Mesothelial cell of epicardium (in vitro differentiated cells): ENCODE data around the gene IL5. TPM values are rescaled to one million over a fixed set of nuclear protein-coding genes. Genes with fewer than 3 reads are reported as not detected.

Experiments
- DNase-seq, 2 experiments: peaks; one replicate each; pipeline ENCODE4 v3.0.0; 2021; ENCODE audit warnings: low spot score in 2 of 2; ENCODE audit not compliant: unreplicated experiment in 2 of 2
- H3K27ac Mint-ChIP-seq: 2 replicates; pipeline ENCODE4 v1.8.0; 2021; ENCODE audit warnings: mixed read lengths
- H3K27me3 Mint-ChIP-seq: 2 replicates; pipeline ENCODE4 v1.8.0; 2021; ENCODE audit warnings: low read depth, mixed read lengths
- H3K36me3 Mint-ChIP-seq: 2 replicates; pipeline ENCODE4 v1.8.0; 2021; ENCODE audit warnings: mixed read lengths
- H3K4me1 Mint-ChIP-seq: 2 replicates; pipeline ENCODE4 v1.8.0; 2021; ENCODE audit warnings: mixed read lengths
- H3K4me3 Mint-ChIP-seq: 2 replicates; pipeline ENCODE4 v1.8.0; 2021; ENCODE audit warnings: mild to moderate bottlenecking, moderate library complexity, mixed read lengths
- H3K9me3 Mint-ChIP-seq: 2 replicates; pipeline ENCODE4 v1.8.0; 2021; ENCODE audit warnings: mixed read lengths
- total RNA-seq: library from RNA; stranded (reverse); gene quantifications from 3 replicates; pipeline ENCODE4 v1.2.1, GENCODE V29; 2021
- TF ChIP-seq, protein P1 (sequence below): fragments of 200-600 bp; sonication (generic); IDR thresholded peaks from one replicate; pipeline ENCODE4 v1.5.0; 2021; ENCODE audit warnings: antibody characterized with exemption; ENCODE audit not compliant: unreplicated experiment

IL5 gene
- total RNA-seq, 1 donor from 2014 or later: not detected

DNA sequence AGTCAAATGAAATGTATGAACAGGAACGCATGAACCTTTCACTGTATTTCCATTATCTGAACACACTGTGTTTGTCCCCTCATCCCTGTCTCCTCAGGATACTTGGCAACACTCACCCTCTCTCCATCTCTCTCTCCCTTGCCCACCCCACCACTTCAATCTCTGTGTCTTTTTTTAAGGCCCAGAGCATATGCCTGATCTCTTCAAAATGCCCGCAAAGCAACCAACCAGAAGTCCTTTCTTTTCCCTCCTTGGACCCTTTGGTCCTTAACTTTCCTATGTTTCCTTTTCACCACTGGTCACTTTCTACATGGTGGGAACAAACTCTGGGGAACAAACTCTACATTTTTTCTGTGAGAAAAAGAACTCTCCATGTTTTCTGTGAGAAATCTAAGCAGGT, 49.5 kb downstream of the IL5 start:
- Mint-ChIP-seq H3K9me3 (no peaks in the 10 kb centered on the region), H3K27ac (peak overlapping the region; percentile 4), H3K4me3 (no peak overlapping the region), H3K27me3 (no peaks in the 10 kb centered on the region), H3K36me3 (no peaks in the 10 kb centered on the region), H3K4me1 (peaks cover 38% of the 10 kb centered on the region)
- no peak for DNase-seq
- TF ChIP-seq, protein P1, sequence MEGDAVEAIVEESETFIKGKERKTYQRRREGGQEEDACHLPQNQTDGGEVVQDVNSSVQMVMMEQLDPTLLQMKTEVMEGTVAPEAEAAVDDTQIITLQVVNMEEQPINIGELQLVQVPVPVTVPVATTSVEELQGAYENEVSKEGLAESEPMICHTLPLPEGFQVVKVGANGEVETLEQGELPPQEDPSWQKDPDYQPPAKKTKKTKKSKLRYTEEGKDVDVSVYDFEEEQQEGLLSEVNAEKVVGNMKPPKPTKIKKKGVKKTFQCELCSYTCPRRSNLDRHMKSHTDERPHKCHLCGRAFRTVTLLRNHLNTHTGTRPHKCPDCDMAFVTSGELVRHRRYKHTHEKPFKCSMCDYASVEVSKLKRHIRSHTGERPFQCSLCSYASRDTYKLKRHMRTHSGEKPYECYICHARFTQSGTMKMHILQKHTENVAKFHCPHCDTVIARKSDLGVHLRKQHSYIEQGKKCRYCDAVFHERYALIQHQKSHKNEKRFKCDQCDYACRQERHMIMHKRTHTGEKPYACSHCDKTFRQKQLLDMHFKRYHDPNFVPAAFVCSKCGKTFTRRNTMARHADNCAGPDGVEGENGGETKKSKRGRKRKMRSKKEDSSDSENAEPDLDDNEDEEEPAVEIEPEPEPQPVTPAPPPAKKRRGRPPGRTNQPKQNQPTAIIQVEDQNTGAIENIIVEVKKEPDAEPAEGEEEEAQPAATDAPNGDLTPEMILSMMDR: no peak

DNA sequence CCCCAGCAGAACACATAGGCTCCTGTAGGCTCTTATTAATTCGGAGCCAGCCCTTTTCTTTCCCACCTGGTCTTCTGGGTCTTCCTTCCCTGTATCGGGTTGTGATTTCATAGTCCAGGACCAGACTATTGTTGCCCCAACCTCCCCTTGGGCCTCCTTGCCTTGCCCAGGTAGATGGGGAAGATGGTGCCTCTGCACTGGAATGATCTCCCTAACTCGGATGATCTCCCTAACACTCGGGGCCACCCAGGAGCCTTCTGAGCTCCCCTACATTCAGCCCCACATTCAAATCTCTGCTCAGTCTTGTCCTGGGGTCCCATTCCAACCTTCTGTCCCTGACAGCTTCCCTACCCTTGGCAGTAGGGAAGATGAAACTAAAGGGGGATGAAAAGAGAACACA, 50.1 kb downstream of the IL5 start:
- Mint-ChIP-seq H3K9me3 (no peaks in the 10 kb centered on the region), H3K27ac (no peak overlapping the region), H3K4me1 (peaks cover 39% of the 10 kb centered on the region), H3K27me3 (no peaks in the 10 kb centered on the region), H3K36me3 (no peaks in the 10 kb centered on the region), H3K4me3 (no peak overlapping the region)
- no peak for DNase-seq
- TF ChIP-seq, protein P1: no peak

DNA sequence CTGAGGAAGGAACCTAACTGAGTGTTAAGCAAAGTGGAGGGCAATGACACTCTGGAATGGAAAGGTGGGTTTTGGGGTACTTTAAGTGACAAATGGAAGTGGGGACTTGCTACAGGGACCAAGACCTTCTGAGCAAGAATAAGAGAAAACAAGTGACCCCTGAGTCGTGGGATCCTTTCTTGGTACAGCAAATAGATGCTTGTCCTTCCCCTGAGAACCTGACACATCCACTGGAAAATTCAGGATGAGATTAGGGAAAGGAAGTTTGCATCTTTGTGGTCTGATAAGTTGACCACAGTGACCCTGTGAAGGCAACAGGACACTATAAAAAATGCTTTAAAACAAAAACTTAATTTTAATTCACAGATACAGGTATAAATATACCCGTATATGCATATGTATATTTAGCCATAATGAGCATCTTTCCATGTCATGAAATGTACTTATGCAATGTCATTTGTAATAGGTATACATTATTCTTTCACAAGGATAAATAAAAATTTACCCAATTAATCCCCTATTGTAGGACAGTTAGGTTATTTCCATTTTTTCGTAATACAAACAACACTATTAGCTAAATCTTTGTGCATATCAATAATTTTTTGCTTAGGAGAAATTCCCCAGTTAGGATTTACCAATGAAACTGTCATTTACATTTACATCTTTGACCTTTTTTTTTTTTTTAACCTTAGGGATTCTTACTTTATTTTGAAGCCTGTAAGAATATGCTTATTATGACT, 50.8 kb downstream of the IL5 start:
- TF ChIP-seq, protein P1: no peak
- Mint-ChIP-seq H3K4me3 (peak overlapping the region; percentile 32), H3K27ac (no peak overlapping the region), H3K9me3 (no peaks in the 10 kb centered on the region), H3K27me3 (no peaks in the 10 kb centered on the region), H3K4me1 (peaks cover 35% of the 10 kb centered on the region), H3K36me3 (peaks cover 3% of the 10 kb centered on the region)
- no peak for DNase-seq

Other genes starting within 250 kb of the IL5 start
- gene SLC22A4, start 249.1 kb downstream of the IL5 start, total RNA-seq: 2.1 to 2.4 TPM (median 2.2 TPM) in 3 replicates
- gene SLC22A5, start 173.8 kb downstream of the IL5 start, total RNA-seq: 27.7 to 31.1 TPM (median 30.8 TPM) in 3 replicates
- 33.1 to 35.6 TPM (median 33.3 TPM) in 3 replicates for gene IRF1, start 52.7 kb downstream of the IL5 start, total RNA-seq
- gene RAD50, start 13.5 kb upstream of the IL5 start, total RNA-seq: 50.3 to 52.5 TPM (median 51.6 TPM) in 3 replicates
- 0.33 to 0.78 TPM (median 0.50 TPM) in 3 replicates for gene IL13, start 114.7 kb upstream of the IL5 start, total RNA-seq
- not detected in 3 replicates for gene IL4, start 130.5 kb upstream of the IL5 start, total RNA-seq
- gene KIF3A, start 194.0 kb upstream of the IL5 start, total RNA-seq: 24.7 to 28.2 TPM (median 27.4 TPM) in 3 replicates
- 1.5 to 2.5 TPM (median 1.8 TPM) in 3 replicates for gene CCNI2, start 203.9 kb upstream of the IL5 start, total RNA-seq
- gene SEPTIN8, start 233.7 kb upstream of the IL5 start, total RNA-seq: 54.9 to 58.9 TPM (median 58.6 TPM) in 3 replicates